ENCODE measurements around the gene MRPS2.

GRCh38 chr9:135508211-135508820, 7.8 kb downstream of the MRPS2 start:
- TF ChIP-seq CTCF (IDR thresholded peaks at IDR 0.05), result no peak
- TF ChIP-seq POLR2A (IDR thresholded peaks at IDR 0.05), result no peak

All from body of pancreas (tissue), 4 donors.